Measurements from ENCODE around the gene GPR27.

DNA sequence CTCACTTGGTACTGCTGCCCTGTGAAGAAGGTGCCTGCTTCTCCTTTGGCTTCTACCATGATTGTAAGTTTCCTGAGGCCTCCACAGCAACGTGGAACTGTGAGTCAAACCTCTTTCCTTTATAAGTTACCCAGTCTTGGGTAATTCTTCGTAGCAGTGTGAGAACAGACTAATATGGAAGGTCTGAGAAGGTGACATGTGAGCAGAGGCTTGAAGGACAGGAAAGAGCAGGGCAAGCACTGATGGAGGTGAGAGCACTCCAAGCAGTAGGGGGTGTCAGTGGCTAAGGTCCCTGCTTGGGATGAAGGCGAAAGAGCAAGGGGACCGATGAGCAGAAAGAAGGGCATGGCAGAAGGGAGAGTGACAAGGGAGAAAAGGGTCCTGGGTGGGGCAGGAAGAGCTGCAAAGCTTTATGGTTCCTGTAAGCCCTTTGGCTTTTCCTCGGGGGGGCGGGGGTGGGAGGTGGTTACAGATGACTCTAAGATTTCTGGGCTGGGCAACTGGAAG, 32.0 kb upstream of the GPR27 start:
- TF ChIP-seq, protein P1, sequence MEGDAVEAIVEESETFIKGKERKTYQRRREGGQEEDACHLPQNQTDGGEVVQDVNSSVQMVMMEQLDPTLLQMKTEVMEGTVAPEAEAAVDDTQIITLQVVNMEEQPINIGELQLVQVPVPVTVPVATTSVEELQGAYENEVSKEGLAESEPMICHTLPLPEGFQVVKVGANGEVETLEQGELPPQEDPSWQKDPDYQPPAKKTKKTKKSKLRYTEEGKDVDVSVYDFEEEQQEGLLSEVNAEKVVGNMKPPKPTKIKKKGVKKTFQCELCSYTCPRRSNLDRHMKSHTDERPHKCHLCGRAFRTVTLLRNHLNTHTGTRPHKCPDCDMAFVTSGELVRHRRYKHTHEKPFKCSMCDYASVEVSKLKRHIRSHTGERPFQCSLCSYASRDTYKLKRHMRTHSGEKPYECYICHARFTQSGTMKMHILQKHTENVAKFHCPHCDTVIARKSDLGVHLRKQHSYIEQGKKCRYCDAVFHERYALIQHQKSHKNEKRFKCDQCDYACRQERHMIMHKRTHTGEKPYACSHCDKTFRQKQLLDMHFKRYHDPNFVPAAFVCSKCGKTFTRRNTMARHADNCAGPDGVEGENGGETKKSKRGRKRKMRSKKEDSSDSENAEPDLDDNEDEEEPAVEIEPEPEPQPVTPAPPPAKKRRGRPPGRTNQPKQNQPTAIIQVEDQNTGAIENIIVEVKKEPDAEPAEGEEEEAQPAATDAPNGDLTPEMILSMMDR (conservative IDR thresholded peaks at IDR 0.05), result no peak
- no peak for TF ChIP-seq EZH2 (IDR thresholded peaks at IDR 0.05; ENCODE audit: low read depth)

All from PC-9 (cell line).